Astrocyte of the cerebellum (primary cell): ENCODE data around the gene IGFBP7.

Source experiments
- DNase-seq: peaks from one replicate; pipeline ENCODE4 v3.0.0-alpha.2; 2011; ENCODE audit warnings: low read depth
- H3K4me3 ChIP-seq: 2 replicates; pipeline ENCODE4 v1.5.1; 2011; ENCODE audit warnings: mild to moderate bottlenecking, low read depth, low read length, moderate library complexity
- CTCF ChIP-seq: IDR thresholded peaks from 2 replicates; pipeline ENCODE4 v1.5.1; 2012; ENCODE audit warnings: low read length, low read depth, moderate library complexity, mild to moderate bottlenecking; ENCODE audit errors: missing control alignments
- in situ Hi-C: cut with HindIII; loops from 2 replicates; pipeline ENCODE4 v1.10.0; 2017; ENCODE audit warnings: low sequenced_read_pairs

IGFBP7 gene

DNA sequence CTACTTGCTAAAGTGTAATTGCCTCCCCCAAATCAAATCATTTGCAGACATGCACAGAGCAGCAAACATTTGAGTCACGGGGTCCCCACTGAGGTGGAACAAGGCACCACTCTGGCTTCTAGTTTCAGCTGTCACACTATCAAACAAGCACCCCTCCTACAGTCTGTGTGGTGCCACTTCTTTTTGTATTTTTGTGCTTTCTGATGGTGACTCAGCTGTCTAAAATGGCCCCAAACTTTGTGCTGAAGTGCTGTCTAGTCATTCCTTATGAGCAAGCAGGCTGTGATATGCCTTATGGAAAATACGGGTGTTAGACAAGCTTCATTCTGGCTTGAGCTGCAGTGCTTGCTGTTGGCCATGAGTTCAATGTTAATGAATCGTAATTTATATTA, 15.4 kb downstream of the IGFBP7 start:
- no peak overlapping the region for H3K4me3 ChIP-seq
- DNase-seq, result no peak
- in situ Hi-C loops, result no loop called here
- TF ChIP-seq CTCF, result no peak

GRCh38 chr4:57093845-57094831, 16.0 kb downstream of the IGFBP7 start:
- in situ Hi-C loops, result no loop called here
- DNase-seq, result no peak
- TF ChIP-seq CTCF, result no peak
- H3K4me3 ChIP-seq, result no peak overlapping the region

DNA sequence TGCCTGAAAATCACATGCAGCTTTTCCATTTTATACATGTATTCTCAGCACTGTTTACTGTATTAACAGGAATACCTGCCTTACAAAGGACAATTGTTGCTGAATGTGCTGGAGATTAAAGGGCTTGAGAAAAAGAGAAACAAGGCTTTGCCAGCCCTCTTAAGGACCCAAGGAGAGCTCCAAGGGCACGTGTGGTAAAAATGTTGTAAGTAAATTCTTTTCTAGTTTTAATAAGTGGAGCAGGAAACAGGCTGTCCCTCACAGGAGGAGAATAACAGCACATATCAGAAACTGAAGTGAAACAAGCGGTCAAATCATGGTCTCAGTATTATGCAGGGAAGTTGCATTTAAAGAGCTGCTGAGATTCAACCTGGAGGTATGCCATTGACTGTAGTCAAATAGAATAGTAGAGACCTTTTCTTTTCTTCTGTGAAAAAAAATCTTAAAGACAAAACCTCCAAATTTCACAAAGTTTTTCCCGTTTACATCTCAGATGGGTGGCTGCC, 18.5 kb downstream of the IGFBP7 start:
- in situ Hi-C loops, result no loop called here
- no peak for TF ChIP-seq CTCF
- no peak overlapping the region for H3K4me3 ChIP-seq
- no peak for DNase-seq

GRCh38 chr4:57090079-57090478, 20.1 kb downstream of the IGFBP7 start:
- TF ChIP-seq CTCF, result no peak
- in situ Hi-C loops, result no loop called here
- no peak for DNase-seq
- H3K4me3 ChIP-seq, result no peak overlapping the region

DNA sequence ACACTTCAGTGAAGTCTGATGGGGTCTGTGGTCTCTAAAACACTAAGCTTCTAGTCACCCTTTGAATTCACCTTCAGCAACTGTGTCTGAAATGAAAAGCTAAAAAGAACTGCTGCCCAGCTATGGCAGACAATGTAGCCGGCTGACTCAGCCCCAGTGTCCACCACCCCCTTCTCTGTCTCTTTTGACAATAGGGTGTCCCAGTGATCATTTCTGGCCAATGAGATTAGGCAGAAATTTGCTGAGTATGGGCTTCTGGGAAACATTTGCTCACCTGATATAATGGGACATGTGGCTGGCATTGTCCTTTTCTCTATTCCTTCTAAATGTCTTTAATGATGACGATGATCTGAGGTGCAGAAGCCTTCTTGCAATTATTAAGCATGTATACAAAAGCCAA, 20.6 kb downstream of the IGFBP7 start:
- TF ChIP-seq CTCF, result no peak
- DNase-seq, result no peak
- no peak overlapping the region for H3K4me3 ChIP-seq
- in situ Hi-C loops, result no loop called here

DNA sequence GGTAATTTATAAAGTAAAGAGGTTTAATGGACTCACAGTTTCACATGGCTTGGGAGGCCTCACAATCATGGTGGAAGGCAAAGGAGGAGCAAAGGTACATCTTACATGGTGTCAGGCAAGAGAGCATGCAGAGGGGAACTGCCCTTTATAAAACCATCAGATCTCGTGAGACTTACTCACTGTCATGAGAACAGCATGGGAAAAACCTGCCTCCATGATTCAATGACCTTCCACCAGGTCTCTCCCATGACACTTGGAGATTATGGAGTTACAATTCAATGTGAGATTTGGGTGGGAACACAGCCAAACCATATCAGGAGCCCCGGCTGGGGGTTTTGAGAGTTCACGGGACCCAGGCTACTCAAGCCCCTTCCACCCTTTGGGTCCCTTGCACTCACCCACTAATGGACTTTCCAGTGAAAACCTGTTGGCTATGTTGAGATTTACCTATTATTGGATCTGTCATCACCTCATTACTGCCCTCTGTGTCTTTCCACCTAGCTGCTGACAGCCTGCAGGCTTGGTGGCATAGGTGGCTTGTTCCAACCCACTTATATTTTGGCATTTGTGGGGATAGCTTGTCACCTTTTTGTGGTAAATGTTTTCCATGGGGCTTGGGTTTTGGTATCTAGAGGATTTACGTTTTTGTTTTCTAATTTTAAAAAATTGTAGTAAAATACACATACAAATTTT, 24.0 kb downstream of the IGFBP7 start:
- no peak for TF ChIP-seq CTCF
- DNase-seq, result no peak
- no peak overlapping the region for H3K4me3 ChIP-seq
- in situ Hi-C loops, result no loop called here
